CD4-positive, alpha-beta T cell (primary cell): ENCODE measurements around the gene SGSM1. TPM values are rescaled to one million over a fixed set of nuclear protein-coding genes. Genes with fewer than 3 reads are reported as not detected.

Experiments used
- ATAC-seq: fragments of 200-7000 bp; cut with Tn5 transposase; one replicate; pipeline ENCODE4 v1.10.0; 2022; ENCODE audit warnings: mild to moderate bottlenecking; ENCODE audit not compliant: poor library complexity
- CTCF ChIA-PET: fragments of 350-600 bp; sonication (Branson Sonifier 250); formaldehyde crosslinking; loops from one replicate; lab custom pipeline; 2021; ENCODE audit warnings: antibody characterized with exemption, inconsistent platforms; lab: Charles Lee
- POLR2A ChIA-PET: fragments of 350-600 bp; sonication (Branson Sonifier 250); formaldehyde crosslinking; loops from one replicate; lab custom pipeline; 2021; ENCODE audit warnings: antibody characterized with exemption, inconsistent platforms; lab: Charles Lee
- DNase-seq, 14 experiments: peaks; one replicate each; pipeline ENCODE4 v3.0.0-alpha.2; 2013 to 2020; ENCODE audit warnings: mixed read lengths in 2 of 14
- H3K27ac ChIP-seq, 2 donors: one replicate each; pipeline versions ENCODE4 v1.5.1 to v1.7.0; 2013; ENCODE audit warnings: low read length in 2 of 2, low read depth in 1 of 2, mild to moderate bottlenecking in 1 of 2
- H3K27me3 ChIP-seq, 2 experiments: 1 replicate in 1 of 2; 2 replicates in 1 of 2; pipeline versions ENCODE4 v1.6.1 to v1.7.0; 2013; ENCODE audit warnings: low read length in 2 of 2, control low read depth in 1 of 2, mild to moderate bottlenecking in 1 of 2, moderate library complexity in 1 of 2; ENCODE audit not compliant: insufficient read depth in 2 of 2, control insufficient read depth in 1 of 2
- H3K36me3 ChIP-seq: one replicate; pipeline ENCODE4 v1.6.1; 2013; ENCODE audit warnings: low read length, control low read depth; ENCODE audit not compliant: insufficient read depth
- H3K4me1 ChIP-seq: one replicate; pipeline ENCODE4 v1.6.1; 2013; ENCODE audit warnings: low read length, control low read depth; ENCODE audit not compliant: insufficient read depth
- H3K4me3 ChIP-seq: one replicate; pipeline ENCODE4 v1.5.1; 2013; ENCODE audit warnings: mild to moderate bottlenecking, low read length, moderate library complexity
- H3K9me3 ChIP-seq, 2 experiments: 1 replicate in 1 of 2; 2 replicates in 1 of 2; pipeline versions ENCODE4 v1.6.1 to v1.7.0; 2013; ENCODE audit warnings: low read length in 2 of 2, mild to moderate bottlenecking in 2 of 2, control low read depth in 1 of 2, moderate library complexity in 1 of 2; ENCODE audit not compliant: control insufficient read depth in 1 of 2, insufficient read depth in 1 of 2
- H3K27ac Mint-ChIP-seq: one replicate; pipeline ENCODE4 v1.8.0; 2020; ENCODE audit warnings: mixed read lengths
- H3K27me3 Mint-ChIP-seq: one replicate; pipeline ENCODE4 v1.8.0; 2021; ENCODE audit warnings: mixed read lengths
- H3K36me3 Mint-ChIP-seq: one replicate; pipeline ENCODE4 v1.8.0; 2021; ENCODE audit warnings: low read depth, mixed read lengths
- H3K4me1 Mint-ChIP-seq: one replicate; pipeline ENCODE4 v1.8.0; 2021; ENCODE audit warnings: low read depth, mixed read lengths
- H3K4me3 Mint-ChIP-seq: one replicate; pipeline ENCODE4 v1.8.0; 2020; ENCODE audit warnings: mild to moderate bottlenecking, mixed read lengths
- H3K9me3 Mint-ChIP-seq: one replicate; pipeline ENCODE4 v1.8.0; 2020; ENCODE audit warnings: mixed read lengths
- CTCF ChIP-seq: fragments of 200-600 bp; IDR thresholded peaks from one replicate; pipeline ENCODE4 v1.8.0; 2022; ENCODE audit warnings: antibody characterized with exemption, mild to moderate bottlenecking
- intact Hi-C, 2 experiments: fragments of 100-400 bp; cut with DNase I in 1 of 2; cut with micrococcal nuclease in 1 of 2; formaldehyde crosslinking; loops; one replicate each; pipeline versions ENCODE4 v1.15.1 to v1.9.0; 2023 to 2025; cut with DNase I, micrococcal nuclease
- total RNA-seq, 174 experiments: library from RNA in 2 of 174; stranded (reverse) in 2 of 174; gene quantifications; one replicate each; pipeline ENCODE4 v1.2.3 and lab custom pipeline; 2021 to 2026

SGSM1 gene
- total RNA-seq, 2 experiments from 2014 or later: 1.3 to 1.9 TPM

- no peak for TF ChIP-seq CTCF
- H3K4me3 ChIP-seq: no peak overlapping the region
- Mint-ChIP-seq H3K9me3 (no peaks in the 10 kb centered on the region), H3K27me3 (no peaks in the 10 kb centered on the region), H3K4me3 (no peak overlapping the region), H3K36me3 (no peaks in the 10 kb centered on the region), H3K27ac (no peak overlapping the region), H3K4me1 (no peaks in the 10 kb centered on the region)
- no peak overlapping the region for H3K27ac ChIP-seq
- no peak for DNase-seq
- intact Hi-C loops: no loop called here
- POLR2A ChIA-PET: no interaction called here
- CTCF ChIA-PET: no interaction called here
- H3K36me3 ChIP-seq: no peaks in the 10 kb centered on the region
- ATAC-seq: no peak
- no peaks in the 10 kb centered on the region for H3K27me3 ChIP-seq
- no peaks in the 10 kb centered on the region for H3K4me1 ChIP-seq
- no peaks in the 10 kb centered on the region for H3K9me3 ChIP-seq
These were observed 24.4 kb downstream of the SGSM1 start for GRCh38 chr22:24830205-24830979.

DNA sequence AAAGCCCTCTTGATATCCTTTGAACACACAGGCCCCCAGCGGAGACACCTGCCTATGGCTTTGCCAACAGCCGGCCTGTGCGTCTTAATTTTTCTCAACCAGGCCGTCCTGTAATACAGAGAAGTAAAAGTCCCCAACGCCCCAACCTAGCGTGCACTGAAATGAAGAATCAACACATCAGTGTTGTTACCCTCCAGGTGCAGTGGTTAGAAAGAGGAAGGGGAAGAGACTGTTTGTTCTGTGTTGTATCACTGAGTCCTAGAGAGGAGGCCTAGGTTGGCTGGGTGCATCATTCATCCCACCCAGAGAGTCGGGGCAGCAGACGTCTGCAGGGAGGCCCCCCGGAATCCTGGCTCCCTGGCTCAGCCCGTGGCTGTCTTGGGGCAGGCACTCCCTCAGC, 25.7 kb downstream of the SGSM1 start:
- no peaks in the 10 kb centered on the region for H3K9me3 Mint-ChIP-seq
- no peaks in the 10 kb centered on the region for H3K4me1 Mint-ChIP-seq
- Histone ChIP-seq H3K36me3 (no peaks in the 10 kb centered on the region), H3K9me3 (no peaks in the 10 kb centered on the region), H3K27me3 (no peaks in the 10 kb centered on the region), H3K4me1 (no peaks in the 10 kb centered on the region), H3K27ac (no peak overlapping the region), H3K4me3 (no peak overlapping the region)
- ChIA-PET CTCF (no interaction called here), POLR2A (no interaction called here)
- no peak for ATAC-seq
- no peaks in the 10 kb centered on the region for H3K36me3 Mint-ChIP-seq
- H3K27me3 Mint-ChIP-seq: no peaks in the 10 kb centered on the region
- no peak for DNase-seq
- no peak for TF ChIP-seq CTCF
- intact Hi-C loops: no loop called here
- no peak overlapping the region for H3K4me3 Mint-ChIP-seq
- no peak overlapping the region for H3K27ac Mint-ChIP-seq

DNA sequence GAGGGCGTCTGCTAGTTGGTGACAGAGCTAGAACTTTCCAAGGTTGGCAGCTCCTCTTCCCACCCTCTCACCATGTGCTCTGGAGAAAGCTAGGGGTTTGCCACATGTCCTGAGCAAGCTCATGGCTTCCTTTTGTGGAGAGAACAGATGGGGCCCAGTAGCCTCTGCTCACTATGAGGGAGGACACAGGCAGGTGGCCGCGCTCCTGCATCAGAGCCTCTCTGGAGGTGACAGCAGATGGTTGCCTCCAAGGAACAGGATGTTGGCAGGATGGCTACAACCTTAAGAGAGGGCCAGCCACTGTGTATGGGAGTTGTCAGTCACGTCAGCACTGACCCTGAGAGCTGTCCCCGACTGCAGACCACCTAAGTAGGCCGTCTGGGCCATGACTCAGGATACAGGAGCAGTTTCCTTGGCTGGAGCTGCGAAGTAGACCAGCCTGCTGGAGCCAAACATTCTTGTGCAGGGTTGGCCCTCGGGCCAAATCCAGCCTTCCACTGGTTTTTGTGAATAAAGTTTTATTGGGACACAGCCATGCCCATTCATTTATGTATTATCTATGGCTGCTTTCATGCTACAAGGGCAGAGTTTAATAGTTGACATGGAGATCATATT, 28.0 kb downstream of the SGSM1 start:
- no peak for DNase-seq
- ChIA-PET CTCF (no interaction called here), POLR2A (no interaction called here)
- H3K36me3 ChIP-seq: no peaks in the 10 kb centered on the region
- Mint-ChIP-seq H3K9me3 (no peaks in the 10 kb centered on the region), H3K4me1 (no peaks in the 10 kb centered on the region), H3K4me3 (no peak overlapping the region), H3K36me3 (no peaks in the 10 kb centered on the region), H3K27ac (no peak overlapping the region), H3K27me3 (no peaks in the 10 kb centered on the region)
- H3K9me3 ChIP-seq: no peaks in the 10 kb centered on the region
- ATAC-seq: no peak
- H3K4me1 ChIP-seq: no peaks in the 10 kb centered on the region
- no peaks in the 10 kb centered on the region for H3K27me3 ChIP-seq
- no peak for TF ChIP-seq CTCF
- no peak overlapping the region for H3K27ac ChIP-seq
- intact Hi-C loops: no loop called here
- no peak overlapping the region for H3K4me3 ChIP-seq
